ENCODE data around the gene ROBO3. TPM values are rescaled to one million over a fixed set of nuclear protein-coding genes. Genes with fewer than 3 reads are reported as not detected.

Gene ROBO3
- total RNA-seq, 1 donor: 18.1 TPM

- Histone ChIP-seq H4K20me1 (ENCODE audit: insufficient read depth, low read length) (no peaks in the 10 kb centered on the region), H3K36me3 (ENCODE audit: insufficient read depth, low read length) (no peaks in the 10 kb centered on the region), H3K9me3 (ENCODE audit: low read depth, low read length) (no peaks in the 10 kb centered on the region), H3K79me2 (ENCODE audit: insufficient read depth, low read length) (no peaks in the 10 kb centered on the region), H3K4me2 (ENCODE audit: insufficient read depth, low read length) (no peak overlapping the region), H3K4me1 (ENCODE audit: insufficient read depth, low read length) (peaks cover 4% of the 10 kb centered on the region), H3K27me3 (ENCODE audit: insufficient read depth, low read length) (peaks cover 97% of the 10 kb centered on the region), H2AFZ (ENCODE audit: low read length) (no peak overlapping the region), H3K27ac (ENCODE audit: low read depth, low read length) (no peak overlapping the region), H3K4me3 (ENCODE audit: insufficient read depth, low read length) (no peak overlapping the region)
- TF ChIP-seq CTCF (IDR thresholded peaks at IDR 0.05; ENCODE audit: extremely low read depth, low read depth, low read length): no peak
- no peak for DNase-seq (ENCODE audit: insufficient read length, low spot score, missing footprints)
Measured at GRCh38 chr11:124868331-124869274, 3.4 kb downstream of the ROBO3 start.

GRCh38 chr11:124869331-124869730, 4.1 kb downstream of the ROBO3 start:
- Histone ChIP-seq H3K27me3 (ENCODE audit: insufficient read depth, low read length) (peaks cover 95% of the 10 kb centered on the region), H3K27ac (ENCODE audit: low read depth, low read length) (no peak overlapping the region), H3K4me1 (ENCODE audit: insufficient read depth, low read length) (peaks cover 3% of the 10 kb centered on the region), H2AFZ (ENCODE audit: low read length) (no peak overlapping the region), H3K9me3 (ENCODE audit: low read depth, low read length) (no peaks in the 10 kb centered on the region), H3K4me3 (ENCODE audit: insufficient read depth, low read length) (no peak overlapping the region), H3K79me2 (ENCODE audit: insufficient read depth, low read length) (no peaks in the 10 kb centered on the region), H3K36me3 (ENCODE audit: insufficient read depth, low read length) (no peaks in the 10 kb centered on the region), H3K4me2 (ENCODE audit: insufficient read depth, low read length) (no peak overlapping the region), H4K20me1 (ENCODE audit: insufficient read depth, low read length) (no peaks in the 10 kb centered on the region)
- TF ChIP-seq CTCF (IDR thresholded peaks at IDR 0.05; ENCODE audit: extremely low read depth, low read depth, low read length): no peak
- DNase-seq (ENCODE audit: insufficient read length, low spot score, missing footprints): no peak

- Histone ChIP-seq H3K27ac (ENCODE audit: low read depth, low read length) (no peak overlapping the region), H3K4me1 (ENCODE audit: insufficient read depth, low read length) (peaks cover 3% of the 10 kb centered on the region), H2AFZ (ENCODE audit: low read length) (no peak overlapping the region), H3K4me3 (ENCODE audit: insufficient read depth, low read length) (no peak overlapping the region), H3K36me3 (ENCODE audit: insufficient read depth, low read length) (no peaks in the 10 kb centered on the region), H3K4me2 (ENCODE audit: insufficient read depth, low read length) (no peak overlapping the region), H3K79me2 (ENCODE audit: insufficient read depth, low read length) (no peaks in the 10 kb centered on the region), H4K20me1 (ENCODE audit: insufficient read depth, low read length) (no peaks in the 10 kb centered on the region), H3K27me3 (ENCODE audit: insufficient read depth, low read length) (peaks cover 89% of the 10 kb centered on the region), H3K9me3 (ENCODE audit: low read depth, low read length) (no peaks in the 10 kb centered on the region)
- DNase-seq (ENCODE audit: insufficient read length, low spot score, missing footprints): no peak
- no peak for TF ChIP-seq CTCF (IDR thresholded peaks at IDR 0.05; ENCODE audit: extremely low read depth, low read depth, low read length)
Measured at GRCh38 chr11:124869856-124870387, 4.7 kb downstream of the ROBO3 start.

- Histone ChIP-seq H2AFZ (ENCODE audit: low read length) (no peak overlapping the region), H3K4me2 (ENCODE audit: insufficient read depth, low read length) (no peak overlapping the region), H3K36me3 (ENCODE audit: insufficient read depth, low read length) (no peaks in the 10 kb centered on the region), H4K20me1 (ENCODE audit: insufficient read depth, low read length) (no peaks in the 10 kb centered on the region), H3K9me3 (ENCODE audit: low read depth, low read length) (no peaks in the 10 kb centered on the region), H3K79me2 (ENCODE audit: insufficient read depth, low read length) (no peaks in the 10 kb centered on the region), H3K4me3 (ENCODE audit: insufficient read depth, low read length) (no peak overlapping the region), H3K27ac (ENCODE audit: low read depth, low read length) (no peak overlapping the region), H3K4me1 (ENCODE audit: insufficient read depth, low read length) (peaks cover 3% of the 10 kb centered on the region), H3K27me3 (ENCODE audit: insufficient read depth, low read length) (peaks cover 84% of the 10 kb centered on the region)
- DNase-seq (ENCODE audit: insufficient read length, low spot score, missing footprints): no peak
- no peak for TF ChIP-seq CTCF (IDR thresholded peaks at IDR 0.05; ENCODE audit: extremely low read depth, low read depth, low read length)
Measured at GRCh38 chr11:124870430-124870829, 5.2 kb downstream of the ROBO3 start.
